ENCODE measurements around the gene IGFBP1. TPM values are rescaled to one million over a fixed set of nuclear protein-coding genes. Genes with fewer than 3 reads are reported as not detected.
"Not testable (repeated sequence)": the region's sequence is repeated elsewhere in the genome, so short reads cannot be mapped to it uniquely, and the experiment has no call there.

Gene IGFBP1
- total and polyA plus RNA-seq, 7 experiments from 2014 or later = not detected

GRCh38 chr7:45853491-45853890 is 34.8 kb upstream of the IGFBP1 start:
- H3K27ac ChIP-seq (ENCODE audit: low read depth, low read length); DNase-seq; ATAC-seq; H3K9me3 Mint-ChIP-seq; H3K9me3 ChIP-seq (ENCODE audit: control insufficient read depth in 2 of 3, low read length in 3 of 3); H3K27ac Mint-ChIP-seq; H3K4me3 Mint-ChIP-seq; H3K27me3 ChIP-seq (ENCODE audit: control insufficient read depth in 2 of 2, insufficient read depth in 2 of 2, low read length in 2 of 2); H3K4me1 Mint-ChIP-seq; H3K4me1 ChIP-seq (ENCODE audit: control insufficient read depth in 2 of 2, insufficient read depth in 2 of 2, low read length in 2 of 2); H3K36me3 Mint-ChIP-seq; H3K4me3 ChIP-seq (ENCODE audit: low read length); POLR2A ChIA-PET; CTCF ChIA-PET; H3K36me3 ChIP-seq (ENCODE audit: control insufficient read depth in 2 of 3, insufficient read depth in 3 of 3, low read length in 3 of 3): not testable (repeated sequence)
- peaks cover 3 to 31% (median 14%) of the 10 kb centered on the region in 5 donors for H3K27me3 Mint-ChIP-seq
- intact Hi-C loops (cut with micrococcal nuclease) = loop anchor here in 1 of 2 donors (5.0 kb wide), 1 partner anchor 96 kb away; no protein-coding TSS in a partner anchor

GRCh38 chr7:45855680-45856079 is 32.6 kb upstream of the IGFBP1 start:
- intact Hi-C loops (cut with micrococcal nuclease); H3K4me3 ChIP-seq (ENCODE audit: low read length); H3K4me1 ChIP-seq (ENCODE audit: control insufficient read depth in 2 of 2, insufficient read depth in 2 of 2, low read length in 2 of 2); H3K36me3 Mint-ChIP-seq; H3K4me3 Mint-ChIP-seq; ATAC-seq; H3K27me3 ChIP-seq (ENCODE audit: control insufficient read depth in 2 of 2, insufficient read depth in 2 of 2, low read length in 2 of 2); H3K27ac Mint-ChIP-seq; H3K9me3 Mint-ChIP-seq; DNase-seq; H3K9me3 ChIP-seq (ENCODE audit: control insufficient read depth in 2 of 3, low read length in 3 of 3); CTCF ChIA-PET; H3K4me1 Mint-ChIP-seq; H3K27ac ChIP-seq (ENCODE audit: low read depth, low read length); POLR2A ChIA-PET; H3K36me3 ChIP-seq (ENCODE audit: control insufficient read depth in 2 of 3, insufficient read depth in 3 of 3, low read length in 3 of 3): not testable (repeated sequence)
- peaks cover 3 to 36% (median 20%) of the 10 kb centered on the region in 5 donors for H3K27me3 Mint-ChIP-seq

DNA sequence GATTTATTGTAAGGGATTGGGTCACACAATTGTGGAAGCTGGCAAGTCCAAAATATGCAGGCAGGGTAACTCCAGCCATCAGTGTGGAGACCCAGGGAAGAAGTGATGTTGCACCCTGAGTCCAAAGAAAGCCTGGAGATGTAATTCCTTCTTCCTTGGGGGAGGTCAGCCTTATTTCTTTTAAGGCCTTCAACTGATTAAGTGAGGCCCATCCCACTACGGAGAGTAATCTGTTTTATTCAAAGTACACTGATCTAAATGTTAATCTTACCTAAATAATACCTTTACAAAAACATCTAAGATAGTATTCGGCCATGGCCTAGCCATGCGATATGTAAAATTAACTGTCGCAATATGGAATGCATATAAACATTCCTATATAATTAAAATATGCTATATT is 31.4 kb upstream of the IGFBP1 start:
- intact Hi-C loops (cut with micrococcal nuclease); POLR2A ChIA-PET: not testable (repeated sequence)

DNA sequence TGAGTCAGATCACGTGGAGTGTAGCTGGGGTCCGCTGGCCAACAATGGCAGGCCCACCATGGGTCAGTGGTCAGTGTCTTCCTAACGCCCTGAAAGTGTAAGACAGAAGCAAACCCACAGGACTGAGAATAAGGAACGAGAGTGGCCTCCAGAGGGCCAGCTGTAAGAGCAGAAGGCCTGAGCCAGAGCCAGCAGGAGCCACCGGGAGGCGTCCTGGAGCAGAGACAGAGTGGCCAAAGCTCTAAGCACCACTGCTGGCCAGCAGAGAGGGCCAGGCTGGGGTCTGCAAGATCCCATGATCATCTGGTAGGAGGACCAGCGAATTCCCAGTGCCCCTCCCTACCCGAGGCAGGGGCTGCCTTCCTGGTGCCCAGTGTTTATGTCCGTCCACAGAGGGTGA is 24.6 kb upstream of the IGFBP1 start:
- H3K27ac Mint-ChIP-seq = no peak overlapping the region
- H3K9me3 ChIP-seq (ENCODE audit: control insufficient read depth in 2 of 3, low read length in 3 of 3) = no peaks in the 10 kb centered on the region
- H3K4me1 Mint-ChIP-seq = no peaks in the 10 kb centered on the region
- no peaks in the 10 kb centered on the region for H3K36me3 ChIP-seq (ENCODE audit: control insufficient read depth in 2 of 3, insufficient read depth in 3 of 3, low read length in 3 of 3)
- H3K4me3 ChIP-seq (ENCODE audit: low read length) = no peak overlapping the region
- H3K27ac ChIP-seq (ENCODE audit: low read depth, low read length) = no peak overlapping the region
- ATAC-seq (no peak), DNase-seq (no peak)
- ChIA-PET POLR2A (no interaction called here), CTCF (no interaction called here)
- H3K27me3 Mint-ChIP-seq = peaks cover 0 to 39% (median 17%) of the 10 kb centered on the region in 5 donors
- H3K4me1 ChIP-seq (ENCODE audit: control insufficient read depth in 2 of 2, insufficient read depth in 2 of 2, low read length in 2 of 2) = no peaks in the 10 kb centered on the region
- no peaks in the 10 kb centered on the region for H3K27me3 ChIP-seq (ENCODE audit: control insufficient read depth in 2 of 2, insufficient read depth in 2 of 2, low read length in 2 of 2)
- intact Hi-C loops (cut with micrococcal nuclease) = no loop called here
- no peaks in the 10 kb centered on the region for H3K36me3 Mint-ChIP-seq
- peaks cover 0 to 4% (median 0%) of the 10 kb centered on the region in 11 donors for H3K9me3 Mint-ChIP-seq
- H3K4me3 Mint-ChIP-seq = no peak overlapping the region

More for the DNA sequence above, 31.4 kb upstream of the IGFBP1 start:
- CTCF ChIA-PET; DNase-seq; H3K4me1 ChIP-seq (ENCODE audit: control insufficient read depth in 2 of 2, insufficient read depth in 2 of 2, low read length in 2 of 2); H3K27ac Mint-ChIP-seq; H3K4me1 Mint-ChIP-seq; H3K27ac ChIP-seq (ENCODE audit: low read depth, low read length); H3K4me3 Mint-ChIP-seq; H3K36me3 Mint-ChIP-seq; H3K36me3 ChIP-seq (ENCODE audit: control insufficient read depth in 2 of 3, insufficient read depth in 3 of 3, low read length in 3 of 3); H3K9me3 ChIP-seq (ENCODE audit: control insufficient read depth in 2 of 3, low read length in 3 of 3); H3K4me3 ChIP-seq (ENCODE audit: low read length); H3K27me3 ChIP-seq (ENCODE audit: control insufficient read depth in 2 of 2, insufficient read depth in 2 of 2, low read length in 2 of 2); ATAC-seq; H3K9me3 Mint-ChIP-seq: not testable (repeated sequence)
- peaks cover 3 to 36% (median 19%) of the 10 kb centered on the region in 5 donors for H3K27me3 Mint-ChIP-seq

- no peak overlapping the region for H3K27ac ChIP-seq (ENCODE audit: low read depth, low read length)
- no peaks in the 10 kb centered on the region for H3K27me3 ChIP-seq (ENCODE audit: control insufficient read depth in 2 of 2, insufficient read depth in 2 of 2, low read length in 2 of 2)
- Mint-ChIP-seq H3K36me3 (no peaks in the 10 kb centered on the region), H3K27me3 (peaks cover 5 to 39% (median 11%) of the 10 kb centered on the region in 5 donors), H3K4me1 (no peaks in the 10 kb centered on the region), H3K9me3 (peaks cover 0 to 4% (median 0%) of the 10 kb centered on the region in 11 donors), H3K4me3 (no peak overlapping the region), H3K27ac (no peak overlapping the region)
- POLR2A ChIA-PET = no interaction called here
- H3K4me1 ChIP-seq (ENCODE audit: control insufficient read depth in 2 of 2, insufficient read depth in 2 of 2, low read length in 2 of 2) = no peaks in the 10 kb centered on the region
- H3K4me3 ChIP-seq (ENCODE audit: low read length) = no peak overlapping the region
- ATAC-seq (no peak), DNase-seq (no peak)
- H3K36me3 ChIP-seq (ENCODE audit: control insufficient read depth in 2 of 3, insufficient read depth in 3 of 3, low read length in 3 of 3) = no peaks in the 10 kb centered on the region
- H3K9me3 ChIP-seq (ENCODE audit: control insufficient read depth in 2 of 3, low read length in 3 of 3) = no peaks in the 10 kb centered on the region
- CTCF ChIA-PET = interaction anchor here (0.6 kb wide), 1 partner anchor 252 kb away, joined by 3 read pairs; no protein-coding TSS in a partner anchor
- intact Hi-C loops (cut with micrococcal nuclease) = no loop called here
Observed at GRCh38 chr7:45865594-45866410, 22.5 kb upstream of the IGFBP1 start.

- ChIA-PET POLR2A (no interaction called here), CTCF (no interaction called here)
- no peak for ATAC-seq
- Mint-ChIP-seq H3K36me3 (no peaks in the 10 kb centered on the region), H3K4me3 (no peak overlapping the region), H3K27ac (no peak overlapping the region), H3K27me3 (peaks cover 5 to 27% (median 11%) of the 10 kb centered on the region in 5 donors), H3K4me1 (no peaks in the 10 kb centered on the region), H3K9me3 (peaks cover 0 to 4% (median 0%) of the 10 kb centered on the region in 11 donors)
- intact Hi-C loops (cut with micrococcal nuclease) = no loop called here
- no peaks in the 10 kb centered on the region for H3K4me1 ChIP-seq (ENCODE audit: control insufficient read depth in 2 of 2, insufficient read depth in 2 of 2, low read length in 2 of 2)
- no peaks in the 10 kb centered on the region for H3K9me3 ChIP-seq (ENCODE audit: control insufficient read depth in 2 of 3, low read length in 3 of 3)
- no peaks in the 10 kb centered on the region for H3K36me3 ChIP-seq (ENCODE audit: control insufficient read depth in 2 of 3, insufficient read depth in 3 of 3, low read length in 3 of 3)
- no peaks in the 10 kb centered on the region for H3K27me3 ChIP-seq (ENCODE audit: control insufficient read depth in 2 of 2, insufficient read depth in 2 of 2, low read length in 2 of 2)
- DNase-seq = no peak
- no peak overlapping the region for H3K4me3 ChIP-seq (ENCODE audit: low read length)
- no peak overlapping the region for H3K27ac ChIP-seq (ENCODE audit: low read depth, low read length)
Observed at GRCh38 chr7:45867471-45867870, 20.8 kb upstream of the IGFBP1 start.

GRCh38 chr7:45869426-45869825 is 18.9 kb upstream of the IGFBP1 start:
- CTCF ChIA-PET = no interaction called here
- peaks cover 0 to 12% (median 5%) of the 10 kb centered on the region in 5 donors for H3K27me3 Mint-ChIP-seq
- H3K4me3 ChIP-seq (ENCODE audit: low read length) = no peak overlapping the region
- no peaks in the 10 kb centered on the region for H3K4me1 Mint-ChIP-seq
- POLR2A ChIA-PET = no interaction called here
- no peaks in the 10 kb centered on the region for H3K4me1 ChIP-seq (ENCODE audit: control insufficient read depth in 2 of 2, insufficient read depth in 2 of 2, low read length in 2 of 2)
- H3K27ac ChIP-seq (ENCODE audit: low read depth, low read length) = no peak overlapping the region
- H3K27ac Mint-ChIP-seq = no peak overlapping the region
- ATAC-seq = no peak
- no peaks in the 10 kb centered on the region for H3K36me3 ChIP-seq (ENCODE audit: control insufficient read depth in 2 of 3, insufficient read depth in 3 of 3, low read length in 3 of 3)
- intact Hi-C loops (cut with micrococcal nuclease) = no loop called here
- H3K9me3 Mint-ChIP-seq = peaks cover 0 to 4% (median 0%) of the 10 kb centered on the region in 11 donors
- H3K9me3 ChIP-seq (ENCODE audit: control insufficient read depth in 2 of 3, low read length in 3 of 3) = no peaks in the 10 kb centered on the region
- H3K36me3 Mint-ChIP-seq = no peaks in the 10 kb centered on the region
- no peak for DNase-seq
- H3K4me3 Mint-ChIP-seq = no peak overlapping the region
- H3K27me3 ChIP-seq (ENCODE audit: control insufficient read depth in 2 of 2, insufficient read depth in 2 of 2, low read length in 2 of 2) = no peaks in the 10 kb centered on the region
